ENCODE data around the gene RNF157. TPM values are rescaled to one million over a fixed set of nuclear protein-coding genes. Genes with fewer than 3 reads are reported as not detected.

RNF157 gene
- total and polyA plus RNA-seq, 2 of the 13 experiments (the other 11 are each of a cell fraction or from before 2014, with no cell fraction given): 0.44 to 1.5 TPM

GRCh38 chr17:76103274-76104139 is 136.8 kb downstream of the RNF157 start, which contains the start of gene EXOC7 (continued):
- TF ChIP-seq PHB2 (IDR thresholded peaks at IDR 0.05; ENCODE audit: partially characterized antibody) (no peak), TEF (CRISPR knock-in tag; IDR thresholded peaks at IDR 0.05) (no peak), KLF12 (CRISPR knock-in tag; IDR thresholded peaks at IDR 0.05; ENCODE audit: borderline replicate concordance) (no peak), ZNF557 (CRISPR knock-in tag; IDR thresholded peaks at IDR 0.05) (no peak), ARID3A (IDR thresholded peaks at IDR 0.05; ENCODE audit: low read depth, low read length) (no peak), ZEB1 (IDR thresholded peaks at IDR 0.05; ENCODE audit: insufficient replicate concordance, low read depth) (no peak), MAF1 (CRISPR knock-in tag; IDR thresholded peaks at IDR 0.05; ENCODE audit: borderline replicate concordance) (no peak), LBX2 (CRISPR knock-in tag; IDR thresholded peaks at IDR 0.05; ENCODE audit: borderline replicate concordance) (no peak), ZUFSP (CRISPR knock-in tag; IDR thresholded peaks at IDR 0.05; ENCODE audit: borderline replicate concordance) (no peak), HDAC2 (CRISPR knock-in tag; IDR thresholded peaks at IDR 0.05) (no peak), PHF8 (CRISPR knock-in tag; IDR thresholded peaks at IDR 0.05) (peak; percentile 97), SP1 (IDR thresholded peaks at IDR 0.05) (no peak), SP1 (CRISPR knock-in tag; IDR thresholded peaks at IDR 0.05) (peak; percentile 79), NR2C2 (CRISPR knock-in tag; IDR thresholded peaks at IDR 0.05; ENCODE audit: borderline replicate concordance) (no peak), ZNF260 (CRISPR knock-in tag; IDR thresholded peaks at IDR 0.05; ENCODE audit: borderline replicate concordance, low read depth) (no peak)
- TF ChIP-seq, protein P1, sequence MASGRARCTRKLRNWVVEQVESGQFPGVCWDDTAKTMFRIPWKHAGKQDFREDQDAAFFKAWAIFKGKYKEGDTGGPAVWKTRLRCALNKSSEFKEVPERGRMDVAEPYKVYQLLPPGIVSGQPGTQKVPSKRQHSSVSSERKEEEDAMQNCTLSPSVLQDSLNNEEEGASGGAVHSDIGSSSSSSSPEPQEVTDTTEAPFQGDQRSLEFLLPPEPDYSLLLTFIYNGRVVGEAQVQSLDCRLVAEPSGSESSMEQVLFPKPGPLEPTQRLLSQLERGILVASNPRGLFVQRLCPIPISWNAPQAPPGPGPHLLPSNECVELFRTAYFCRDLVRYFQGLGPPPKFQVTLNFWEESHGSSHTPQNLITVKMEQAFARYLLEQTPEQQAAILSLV (CRISPR knock-in tag; IDR thresholded peaks at IDR 0.05; ENCODE audit: borderline replicate concordance): peak; percentile 77; the same call in 1 of the 2 replicates
- TF ChIP-seq, protein P2, sequence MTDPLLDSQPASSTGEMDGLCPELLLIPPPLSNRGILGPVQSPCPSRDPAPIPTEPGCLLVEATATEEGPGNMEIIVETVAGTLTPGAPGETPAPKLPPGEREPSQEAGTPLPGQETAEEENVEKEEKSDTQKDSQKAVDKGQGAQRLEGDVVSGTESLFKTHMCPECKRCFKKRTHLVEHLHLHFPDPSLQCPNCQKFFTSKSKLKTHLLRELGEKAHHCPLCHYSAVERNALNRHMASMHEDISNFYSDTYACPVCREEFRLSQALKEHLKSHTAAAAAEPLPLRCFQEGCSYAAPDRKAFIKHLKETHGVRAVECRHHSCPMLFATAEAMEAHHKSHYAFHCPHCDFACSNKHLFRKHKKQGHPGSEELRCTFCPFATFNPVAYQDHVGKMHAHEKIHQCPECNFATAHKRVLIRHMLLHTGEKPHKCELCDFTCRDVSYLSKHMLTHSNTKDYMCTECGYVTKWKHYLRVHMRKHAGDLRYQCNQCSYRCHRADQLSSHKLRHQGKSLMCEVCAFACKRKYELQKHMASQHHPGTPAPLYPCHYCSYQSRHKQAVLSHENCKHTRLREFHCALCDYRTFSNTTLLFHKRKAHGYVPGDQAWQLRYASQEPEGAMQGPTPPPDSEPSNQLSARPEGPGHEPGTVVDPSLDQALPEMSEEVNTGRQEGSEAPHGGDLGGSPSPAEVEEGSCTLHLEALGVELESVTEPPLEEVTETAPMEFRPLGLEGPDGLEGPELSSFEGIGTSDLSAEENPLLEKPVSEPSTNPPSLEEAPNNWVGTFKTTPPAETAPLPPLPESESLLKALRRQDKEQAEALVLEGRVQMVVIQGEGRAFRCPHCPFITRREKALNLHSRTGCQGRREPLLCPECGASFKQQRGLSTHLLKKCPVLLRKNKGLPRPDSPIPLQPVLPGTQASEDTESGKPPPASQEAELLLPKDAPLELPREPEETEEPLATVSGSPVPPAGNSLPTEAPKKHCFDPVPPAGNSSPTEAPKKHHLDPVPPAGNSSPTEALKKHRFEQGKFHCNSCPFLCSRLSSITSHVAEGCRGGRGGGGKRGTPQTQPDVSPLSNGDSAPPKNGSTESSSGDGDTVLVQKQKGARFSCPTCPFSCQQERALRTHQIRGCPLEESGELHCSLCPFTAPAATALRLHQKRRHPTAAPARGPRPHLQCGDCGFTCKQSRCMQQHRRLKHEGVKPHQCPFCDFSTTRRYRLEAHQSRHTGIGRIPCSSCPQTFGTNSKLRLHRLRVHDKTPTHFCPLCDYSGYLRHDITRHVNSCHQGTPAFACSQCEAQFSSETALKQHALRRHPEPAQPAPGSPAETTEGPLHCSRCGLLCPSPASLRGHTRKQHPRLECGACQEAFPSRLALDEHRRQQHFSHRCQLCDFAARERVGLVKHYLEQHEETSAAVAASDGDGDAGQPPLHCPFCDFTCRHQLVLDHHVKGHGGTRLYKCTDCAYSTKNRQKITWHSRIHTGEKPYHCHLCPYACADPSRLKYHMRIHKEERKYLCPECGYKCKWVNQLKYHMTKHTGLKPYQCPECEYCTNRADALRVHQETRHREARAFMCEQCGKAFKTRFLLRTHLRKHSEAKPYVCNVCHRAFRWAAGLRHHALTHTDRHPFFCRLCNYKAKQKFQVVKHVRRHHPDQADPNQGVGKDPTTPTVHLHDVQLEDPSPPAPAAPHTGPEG (CRISPR knock-in tag; IDR thresholded peaks at IDR 0.05): no peak
